ENCODE results near the gene PXMP4.

The PXMP4 gene

DNA sequence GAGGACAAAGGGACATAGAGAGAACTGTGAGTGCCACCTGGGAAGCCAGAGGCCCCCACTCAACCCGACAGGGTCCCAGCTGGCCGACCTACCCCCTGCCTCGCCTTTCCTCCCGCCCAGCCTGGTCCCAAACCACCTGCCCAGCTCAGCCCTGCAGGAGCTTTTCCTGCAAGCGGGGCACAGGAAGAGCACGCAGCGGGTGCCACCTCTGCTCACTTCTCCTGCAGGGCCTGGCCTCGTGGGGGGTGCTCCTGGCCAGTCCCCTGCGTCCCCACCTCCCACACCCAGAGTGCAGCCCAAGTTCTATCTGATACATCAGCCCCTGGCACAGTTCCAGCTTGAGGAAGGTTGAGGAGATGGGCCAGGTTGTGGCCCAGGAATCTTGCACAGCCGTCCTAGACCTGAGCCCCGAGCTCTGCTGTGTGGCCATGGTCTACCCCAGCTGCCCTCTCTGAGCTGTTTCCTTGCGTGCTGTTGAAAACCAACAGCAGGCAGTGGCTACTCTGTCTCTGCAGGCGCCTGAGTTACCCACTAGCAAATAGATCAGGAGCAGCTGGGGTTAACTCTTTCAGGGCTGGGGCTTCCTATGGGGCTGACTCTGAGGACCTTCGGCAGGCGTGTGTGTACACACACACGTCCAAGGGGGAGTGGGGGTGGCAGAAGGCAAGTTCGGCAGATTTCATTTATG, 47.5 kb downstream of the PXMP4 start:
- H3K9ac ChIP-seq (ENCODE audit: low read depth, low read length): no peak overlapping the region
- WGBS: 69% methylated on average over 17 of the region's 17 CpGs

DNA sequence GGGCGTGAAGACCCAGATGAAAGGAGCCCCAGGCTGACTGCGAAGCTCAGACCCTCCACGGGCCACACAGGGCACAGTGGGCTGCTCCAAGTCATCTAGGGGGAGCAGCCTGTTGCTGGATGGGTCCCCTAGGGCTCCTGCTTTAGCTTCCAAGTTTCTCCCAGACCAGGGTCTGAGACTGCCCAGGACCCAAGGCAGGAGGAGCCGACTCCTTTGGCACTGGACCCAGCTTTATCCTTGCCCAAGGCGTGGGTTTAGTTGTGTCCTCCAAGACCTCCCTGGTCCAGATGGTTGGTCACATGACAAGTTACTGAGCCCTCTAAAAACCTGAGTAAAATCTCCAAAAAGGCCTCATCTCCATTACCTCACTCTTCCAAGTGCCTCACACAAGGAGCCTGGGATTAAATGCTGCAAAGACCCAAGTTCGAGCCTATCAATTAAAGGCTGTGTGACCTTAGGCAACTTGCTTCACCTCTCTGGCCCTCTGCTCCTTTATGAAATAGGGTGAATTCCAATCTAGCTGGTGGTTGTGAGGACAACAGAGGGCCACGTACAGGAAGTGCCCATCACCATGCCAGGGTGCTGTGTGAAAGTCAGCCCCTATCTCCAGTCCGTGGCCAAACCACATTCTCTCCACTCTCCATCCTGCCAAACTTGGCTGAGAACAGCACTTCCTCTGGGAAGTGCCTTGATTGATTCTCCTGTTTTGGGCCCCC, 48.4 kb downstream of the PXMP4 start:
- Histone ChIP-seq H3K4me3 (ENCODE audit: low read length) (no peak overlapping the region), H3K27me3 (ENCODE audit: insufficient read depth, low read length) (peaks cover 7% of the 10 kb centered on the region), H3K27ac (ENCODE audit: low read depth, low read length) (no peak overlapping the region), H3K4me1 (ENCODE audit: insufficient read depth, low read length) (peaks cover 13% of the 10 kb centered on the region), H3K9me3 (ENCODE audit: insufficient read depth, low read depth, low read length) (no peaks in the 10 kb centered on the region), H3K9ac (ENCODE audit: low read depth, low read length) (no peak overlapping the region), H3K36me3 (ENCODE audit: insufficient read depth, low read length) (peaks cover 23% of the 10 kb centered on the region)
- 93% methylated on average over 8 of the region's 8 CpGs for WGBS

More for the DNA sequence above, 47.5 kb downstream of the PXMP4 start:
- peak overlapping the region; percentile 77 for H3K4me3 ChIP-seq (ENCODE audit: low read length)
- no peaks in the 10 kb centered on the region for H3K9me3 ChIP-seq (ENCODE audit: insufficient read depth, low read depth, low read length)
- H3K27ac ChIP-seq (ENCODE audit: low read depth, low read length): no peak overlapping the region
- peaks cover 31% of the 10 kb centered on the region for H3K36me3 ChIP-seq (ENCODE audit: insufficient read depth, low read length)
- H3K27me3 ChIP-seq (ENCODE audit: insufficient read depth, low read length): peaks cover 2% of the 10 kb centered on the region
- H3K4me1 ChIP-seq (ENCODE audit: insufficient read depth, low read length): peaks cover 13% of the 10 kb centered on the region

DNA sequence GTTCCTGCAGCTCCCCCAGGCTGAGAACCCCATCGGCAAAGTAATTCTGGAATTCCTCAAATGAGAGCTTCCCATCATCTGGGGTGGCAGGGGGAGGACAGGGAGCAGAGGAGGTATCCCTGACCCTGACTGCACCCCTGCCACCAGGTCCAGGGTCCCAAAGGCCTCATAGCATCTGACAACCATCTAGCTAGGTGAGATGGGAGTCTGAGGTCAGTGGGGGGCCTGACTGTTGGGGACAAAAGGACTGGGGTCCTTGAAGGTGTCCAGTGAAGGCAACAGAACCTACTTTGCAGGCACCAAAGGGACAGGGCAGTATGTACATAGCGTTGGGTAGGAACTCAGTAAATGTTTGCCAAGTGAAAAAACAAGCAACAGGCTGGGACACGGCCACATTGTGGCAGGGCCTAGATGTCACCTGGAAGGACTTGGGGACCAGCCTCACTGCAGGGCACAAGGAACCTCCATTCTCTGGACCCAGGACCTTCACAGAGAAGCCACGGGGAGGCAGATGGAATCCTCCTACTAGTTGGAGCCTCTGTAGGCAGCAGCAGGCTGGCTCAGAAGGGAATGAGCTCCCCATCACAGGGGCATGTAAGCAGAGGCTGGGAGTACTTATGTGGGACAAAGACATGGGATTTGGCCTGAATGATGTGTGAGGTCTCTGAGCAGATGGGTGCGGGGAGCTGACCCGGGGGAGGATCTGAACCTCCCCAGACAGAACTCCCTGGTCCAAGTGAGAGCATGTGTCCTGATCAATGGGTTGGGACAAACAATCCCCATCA, 49.2 kb downstream of the PXMP4 start:
- Histone ChIP-seq H3K4me3 (ENCODE audit: low read length) (no peak overlapping the region), H3K4me1 (ENCODE audit: insufficient read depth, low read length) (peaks cover 19% of the 10 kb centered on the region), H3K27me3 (ENCODE audit: insufficient read depth, low read length) (peaks cover 7% of the 10 kb centered on the region), H3K27ac (ENCODE audit: low read depth, low read length) (no peak overlapping the region), H3K9ac (ENCODE audit: low read depth, low read length) (no peak overlapping the region), H3K9me3 (ENCODE audit: insufficient read depth, low read depth, low read length) (no peaks in the 10 kb centered on the region), H3K36me3 (ENCODE audit: insufficient read depth, low read length) (peaks cover 15% of the 10 kb centered on the region; the same call in 1 of the 2 replicates)
- 92% methylated on average over 6 of the region's 6 CpGs for WGBS

DNA sequence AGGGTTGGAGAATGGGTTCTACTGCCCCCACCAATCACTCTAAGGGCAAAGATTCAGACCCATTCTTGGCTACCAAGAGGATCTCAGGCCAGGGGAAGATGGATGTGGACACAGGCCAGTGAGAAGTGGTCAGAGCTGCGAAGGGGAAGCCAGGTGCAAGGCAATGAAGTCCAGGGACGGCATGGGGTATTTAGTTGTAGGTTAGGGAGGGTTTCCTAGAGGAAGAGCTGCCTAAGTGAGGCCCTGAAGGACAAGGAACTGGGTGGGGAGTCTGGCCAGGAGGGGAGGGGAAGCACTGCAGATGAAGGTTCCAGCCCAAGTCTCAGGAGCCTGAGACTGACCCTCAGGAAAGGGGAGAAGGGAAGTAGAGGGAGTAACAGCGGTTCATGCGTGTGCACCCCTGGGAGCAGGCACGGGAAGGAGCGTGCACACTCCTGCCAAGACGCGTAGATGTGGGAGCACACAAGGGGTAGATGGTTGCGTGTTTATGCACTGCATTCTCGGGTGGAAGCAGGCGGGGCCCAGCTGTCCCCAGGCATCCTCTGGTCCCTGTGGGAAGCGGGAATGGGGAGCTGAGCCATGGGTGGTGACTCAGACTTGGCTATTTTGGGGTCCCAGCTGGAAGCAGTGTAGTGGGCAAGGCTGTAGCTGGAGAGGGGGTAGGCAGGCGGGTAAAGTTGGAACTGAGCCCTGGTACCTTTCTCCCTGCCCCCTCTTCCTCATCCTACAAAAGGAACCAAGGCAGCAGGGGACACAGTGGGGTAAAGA, 50.1 kb downstream of the PXMP4 start:
- H3K4me1 ChIP-seq (ENCODE audit: insufficient read depth, low read length): peaks cover 16% of the 10 kb centered on the region
- peaks cover 15% of the 10 kb centered on the region; the same call in 1 of the 2 replicates for H3K36me3 ChIP-seq (ENCODE audit: insufficient read depth, low read length)
- no peaks in the 10 kb centered on the region for H3K9me3 ChIP-seq (ENCODE audit: insufficient read depth, low read depth, low read length)
- peaks cover 7% of the 10 kb centered on the region for H3K27me3 ChIP-seq (ENCODE audit: insufficient read depth, low read length)
- no peak overlapping the region for H3K9ac ChIP-seq (ENCODE audit: low read depth, low read length)
- no peak overlapping the region for H3K27ac ChIP-seq (ENCODE audit: low read depth, low read length)
- H3K4me3 ChIP-seq (ENCODE audit: low read length): no peak overlapping the region
- 94% methylated on average over 13 of the region's 13 CpGs for WGBS

DNA sequence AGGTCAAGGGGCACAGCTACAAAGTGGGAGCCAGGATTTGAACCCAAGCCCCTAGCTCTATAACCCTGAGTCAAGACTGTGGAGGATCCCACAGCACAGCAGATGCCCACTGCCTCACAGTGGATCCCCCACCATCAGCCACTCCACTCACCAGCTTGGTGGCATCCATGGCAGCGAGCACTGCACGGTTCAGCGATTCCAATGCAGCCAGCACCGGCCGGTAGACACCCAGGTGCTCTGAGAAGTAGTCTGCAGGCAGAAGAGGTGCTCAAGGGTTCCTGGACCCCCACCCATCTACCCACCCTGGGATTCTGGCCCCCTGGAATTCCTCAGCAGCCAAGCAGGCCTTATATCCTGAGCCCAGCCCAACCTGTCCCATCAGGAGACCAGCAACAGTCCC, 50.9 kb downstream of the PXMP4 start:
- Histone ChIP-seq H3K27ac (ENCODE audit: low read depth, low read length) (no peak overlapping the region), H3K4me3 (ENCODE audit: low read length) (no peak overlapping the region), H3K36me3 (ENCODE audit: insufficient read depth, low read length) (peaks cover 15% of the 10 kb centered on the region; the same call in 1 of the 2 replicates), H3K27me3 (ENCODE audit: insufficient read depth, low read length) (peaks cover 7% of the 10 kb centered on the region), H3K4me1 (ENCODE audit: insufficient read depth, low read length) (peaks cover 15% of the 10 kb centered on the region), H3K9ac (ENCODE audit: low read depth, low read length) (no peak overlapping the region), H3K9me3 (ENCODE audit: insufficient read depth, low read depth, low read length) (no peaks in the 10 kb centered on the region)
- WGBS: 96% methylated on average over 5 of the region's 5 CpGs

DNA sequence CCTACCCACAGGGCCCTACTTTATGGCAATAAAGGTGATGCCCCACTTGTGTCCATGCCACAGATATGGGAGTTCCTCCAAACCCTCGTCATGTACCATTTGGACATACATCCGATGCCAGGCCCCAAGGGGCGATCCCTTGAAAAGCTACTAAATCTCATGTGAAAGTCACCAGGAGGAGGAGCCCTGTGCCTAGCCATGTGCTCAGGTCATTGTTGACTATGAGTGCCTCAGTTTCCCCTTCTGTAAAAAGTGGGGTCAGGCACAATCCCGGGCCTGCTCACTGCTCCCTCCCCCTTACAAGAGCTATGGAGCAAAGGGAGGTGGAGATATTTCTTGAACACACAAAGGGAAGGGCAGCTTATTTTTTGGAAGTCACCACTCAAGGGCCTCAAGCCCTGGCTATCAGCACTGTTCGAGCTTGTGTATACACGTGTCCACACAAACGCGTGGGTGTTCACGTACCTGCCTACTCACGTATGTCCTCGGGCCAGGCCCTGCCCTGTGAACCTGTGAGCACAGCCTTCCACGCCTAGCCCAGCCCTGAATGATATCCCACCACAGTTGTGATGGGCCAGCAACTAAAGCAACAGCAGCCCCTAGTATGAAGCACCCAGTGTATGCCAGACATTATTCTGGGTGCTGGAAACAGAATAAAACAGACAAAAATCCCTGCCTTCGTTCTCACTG, 51.5 kb downstream of the PXMP4 start:
- peaks cover 15% of the 10 kb centered on the region; the same call in 1 of the 2 replicates for H3K36me3 ChIP-seq (ENCODE audit: insufficient read depth, low read length)
- H3K27ac ChIP-seq (ENCODE audit: low read depth, low read length): no peak overlapping the region
- H3K9me3 ChIP-seq (ENCODE audit: insufficient read depth, low read depth, low read length): no peaks in the 10 kb centered on the region
- peaks cover 7% of the 10 kb centered on the region for H3K27me3 ChIP-seq (ENCODE audit: insufficient read depth, low read length)
- no peak overlapping the region for H3K9ac ChIP-seq (ENCODE audit: low read depth, low read length)
- 94% methylated on average over 12 of the region's 13 CpGs for WGBS
- peaks cover 15% of the 10 kb centered on the region for H3K4me1 ChIP-seq (ENCODE audit: insufficient read depth, low read length)
- H3K4me3 ChIP-seq (ENCODE audit: low read length): no peak overlapping the region

DNA sequence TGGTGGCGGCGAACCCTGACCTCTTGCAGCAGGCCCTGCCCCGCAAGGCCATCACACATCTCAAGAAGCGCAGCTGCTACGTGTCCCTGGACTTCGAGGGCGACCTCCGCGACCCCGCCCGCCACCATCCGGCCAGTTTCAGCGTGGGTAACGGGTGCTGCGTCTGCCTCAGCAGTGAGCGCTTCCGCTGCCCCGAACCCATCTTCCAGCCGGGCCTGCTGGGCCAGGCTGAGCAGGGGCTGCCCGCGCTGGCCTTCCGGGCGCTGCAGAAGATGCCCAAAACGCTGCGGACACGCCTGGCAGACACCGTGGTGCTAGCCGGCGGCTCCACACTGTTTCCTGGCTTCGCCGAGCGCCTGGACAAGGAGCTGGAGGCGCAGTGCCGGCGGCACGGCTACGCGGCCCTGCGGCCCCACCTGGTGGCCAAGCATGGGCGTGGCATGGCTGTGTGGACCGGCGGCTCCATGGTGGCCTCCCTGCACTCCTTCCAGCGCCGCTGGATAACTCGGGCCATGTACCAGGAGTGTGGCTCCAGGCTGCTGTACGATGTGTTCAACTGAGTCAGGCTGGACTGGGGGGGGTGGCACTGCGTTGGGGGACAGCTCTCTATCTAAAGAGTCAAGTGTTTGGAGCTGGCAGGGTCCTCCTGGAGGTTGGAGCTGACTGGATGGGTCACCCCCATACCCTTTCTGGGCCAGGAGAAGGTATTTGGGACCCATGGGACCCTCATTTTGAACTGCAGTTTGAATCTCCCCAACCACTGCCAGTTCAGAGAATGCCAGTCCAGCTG, 52.2 kb downstream of the PXMP4 start:
- Histone ChIP-seq H3K36me3 (ENCODE audit: insufficient read depth, low read length) (peaks cover 15% of the 10 kb centered on the region; the same call in 1 of the 2 replicates), H3K9ac (ENCODE audit: low read depth, low read length) (0 out of 2 replicates have a peak overlapping the region, but pooled peaks have one; percentile 51), H3K9me3 (ENCODE audit: insufficient read depth, low read depth, low read length) (no peaks in the 10 kb centered on the region), H3K27ac (ENCODE audit: low read depth, low read length) (no peak overlapping the region), H3K4me1 (ENCODE audit: insufficient read depth, low read length) (peaks cover 12% of the 10 kb centered on the region; the same call in 1 of the 2 replicates), H3K4me3 (ENCODE audit: low read length) (peak overlapping the region; percentile 48), H3K27me3 (ENCODE audit: insufficient read depth, low read length) (peaks cover 7% of the 10 kb centered on the region)
- 31% methylated on average over 47 of the region's 47 CpGs for WGBS

DNA sequence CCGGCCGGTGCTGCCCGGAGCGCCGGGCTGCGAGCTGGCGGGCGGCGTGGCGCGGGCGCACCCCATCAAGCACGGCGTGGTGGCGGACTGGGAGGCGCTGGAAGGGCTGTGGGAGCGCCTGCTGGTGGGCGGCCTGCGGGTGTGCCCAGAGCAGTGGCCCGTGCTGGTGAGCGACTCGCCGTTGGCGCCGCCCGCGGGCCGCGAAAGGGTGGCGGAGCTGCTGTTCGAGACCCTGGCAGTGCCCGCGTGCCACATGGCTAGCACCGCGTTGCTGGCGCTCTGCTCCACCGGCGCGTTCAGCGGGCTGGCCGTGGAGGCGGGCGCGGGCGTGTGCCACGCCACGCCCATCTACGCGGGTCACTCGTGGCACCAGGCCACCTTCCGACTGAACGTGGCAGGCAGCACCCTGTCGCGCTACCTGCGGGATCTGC, 52.9 kb downstream of the PXMP4 start:
- Histone ChIP-seq H3K9ac (ENCODE audit: low read depth, low read length) (peak overlapping the region; percentile 51), H3K4me3 (ENCODE audit: low read length) (peak overlapping the region; percentile 48), H3K36me3 (ENCODE audit: insufficient read depth, low read length) (peaks cover 15% of the 10 kb centered on the region; the same call in 1 of the 2 replicates), H3K27me3 (ENCODE audit: insufficient read depth, low read length) (peaks cover 7% of the 10 kb centered on the region), H3K4me1 (ENCODE audit: insufficient read depth, low read length) (peaks cover 9% of the 10 kb centered on the region; the same call in 1 of the 2 replicates), H3K27ac (ENCODE audit: low read depth, low read length) (no peak overlapping the region), H3K9me3 (ENCODE audit: insufficient read depth, low read depth, low read length) (no peaks in the 10 kb centered on the region)
- WGBS: 43% methylated on average over 55 of the region's 55 CpGs

DNA sequence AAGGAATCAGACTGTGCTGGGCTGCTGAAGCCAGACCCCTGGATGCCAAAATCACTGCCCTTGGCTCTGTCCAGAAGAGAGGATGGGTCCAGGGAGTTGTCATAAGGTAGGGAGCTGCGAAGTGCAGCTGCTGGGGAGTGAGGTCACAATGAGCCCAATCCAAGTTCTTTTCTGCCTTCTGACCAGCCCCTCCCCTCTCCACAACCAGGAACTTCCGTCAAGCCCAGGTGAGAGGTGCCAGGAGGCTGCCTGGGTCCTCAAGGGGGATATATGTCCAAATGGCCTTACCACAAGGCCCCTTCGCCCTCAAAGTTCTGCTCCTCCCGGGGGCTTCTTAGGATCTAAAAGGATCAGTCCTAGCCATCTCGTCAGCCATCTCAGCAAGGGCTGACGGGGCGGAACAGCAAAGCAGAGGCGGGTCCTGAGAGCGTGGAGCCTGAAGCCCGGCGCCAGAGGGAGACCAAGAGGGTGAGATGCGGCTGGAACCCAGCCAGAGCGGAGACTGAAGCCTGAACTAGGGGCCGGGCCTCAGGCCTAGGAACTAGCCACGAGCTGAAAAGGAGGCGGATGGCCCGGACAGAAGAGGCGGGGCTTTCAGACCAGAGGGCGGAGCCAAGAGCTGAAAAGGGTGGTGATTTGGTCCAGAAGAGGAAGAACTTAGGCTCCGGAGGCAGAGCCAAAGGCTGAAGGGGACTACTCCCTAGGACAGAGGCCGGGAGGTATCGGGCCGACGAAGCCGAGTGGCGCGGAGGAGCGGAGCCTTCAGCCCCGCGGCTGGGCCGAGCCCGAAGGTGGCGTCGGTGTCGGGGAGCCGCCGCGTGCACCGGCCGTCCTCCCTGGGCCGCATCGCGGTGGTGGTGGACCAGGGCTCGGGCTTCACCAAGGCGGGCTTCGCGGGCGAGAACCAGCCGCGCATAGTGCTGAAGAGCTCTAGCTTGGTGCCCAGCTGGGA, 53.5 kb downstream of the PXMP4 start, which contains the start of gene ACTL10:
TSS of gene ACTL10 (plus strand) at position 651 of the 952 bp plus-strand sequence. CDS start 555 bp downstream, outside the sequence.
- Histone ChIP-seq H3K27ac (ENCODE audit: low read depth, low read length) (peak within 1 kb of the TSS; percentile 65; the same call in 1 of the 2 replicates), H3K9me3 (ENCODE audit: insufficient read depth, low read depth, low read length) (no peaks in the 10 kb centered on the region)
- 29% methylated on average over 50 of the region's 50 CpGs for WGBS

More for the DNA sequence above, 53.5 kb downstream of the PXMP4 start, which contains the start of gene ACTL10:
- Histone ChIP-seq H3K4me3 (ENCODE audit: low read length) (peak within 1 kb of the TSS; percentile 48), H3K9ac (ENCODE audit: low read depth, low read length) (peak within 1 kb of the TSS; percentile 51), H3K4me1 (ENCODE audit: insufficient read depth, low read length) (peaks cover 9% of the 10 kb centered on the region; the same call in 1 of the 2 replicates), H3K27me3 (ENCODE audit: insufficient read depth, low read length) (peaks cover 7% of the 10 kb centered on the region), H3K36me3 (ENCODE audit: insufficient read depth, low read length) (peaks cover 13% of the 10 kb centered on the region; the same call in 1 of the 2 replicates)
